Glomerular endothelial cell (primary cell): ENCODE data around the gene PPP1R3D. TPM values are rescaled to one million over a fixed set of nuclear protein-coding genes. Genes with fewer than 3 reads are reported as not detected.
"Not testable (repeated sequence)": the region's sequence is repeated elsewhere in the genome, so short reads cannot be mapped to it uniquely, and the experiment has no call there.

ENCODE experiments used
- DNase-seq: peaks from one replicate; pipeline ENCODE4 v3.0.0-alpha.2; 2011; ENCODE audit warnings: low read depth, low spot score; ENCODE audit errors: extremely low read depth
- total RNA-seq: library from RNA; depleted of rRNA; stranded (reverse); fragments of >200 nt; gene quantifications from 2 replicates; pipeline ENCODE4 v1.2.3, GENCODE V29; 2015

PPP1R3D gene, protein sequence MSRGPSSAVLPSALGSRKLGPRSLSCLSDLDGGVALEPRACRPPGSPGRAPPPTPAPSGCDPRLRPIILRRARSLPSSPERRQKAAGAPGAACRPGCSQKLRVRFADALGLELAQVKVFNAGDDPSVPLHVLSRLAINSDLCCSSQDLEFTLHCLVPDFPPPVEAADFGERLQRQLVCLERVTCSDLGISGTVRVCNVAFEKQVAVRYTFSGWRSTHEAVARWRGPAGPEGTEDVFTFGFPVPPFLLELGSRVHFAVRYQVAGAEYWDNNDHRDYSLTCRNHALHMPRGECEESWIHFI
- 5.4 and 5.7 TPM in 2 replicates for total RNA-seq

DNA sequence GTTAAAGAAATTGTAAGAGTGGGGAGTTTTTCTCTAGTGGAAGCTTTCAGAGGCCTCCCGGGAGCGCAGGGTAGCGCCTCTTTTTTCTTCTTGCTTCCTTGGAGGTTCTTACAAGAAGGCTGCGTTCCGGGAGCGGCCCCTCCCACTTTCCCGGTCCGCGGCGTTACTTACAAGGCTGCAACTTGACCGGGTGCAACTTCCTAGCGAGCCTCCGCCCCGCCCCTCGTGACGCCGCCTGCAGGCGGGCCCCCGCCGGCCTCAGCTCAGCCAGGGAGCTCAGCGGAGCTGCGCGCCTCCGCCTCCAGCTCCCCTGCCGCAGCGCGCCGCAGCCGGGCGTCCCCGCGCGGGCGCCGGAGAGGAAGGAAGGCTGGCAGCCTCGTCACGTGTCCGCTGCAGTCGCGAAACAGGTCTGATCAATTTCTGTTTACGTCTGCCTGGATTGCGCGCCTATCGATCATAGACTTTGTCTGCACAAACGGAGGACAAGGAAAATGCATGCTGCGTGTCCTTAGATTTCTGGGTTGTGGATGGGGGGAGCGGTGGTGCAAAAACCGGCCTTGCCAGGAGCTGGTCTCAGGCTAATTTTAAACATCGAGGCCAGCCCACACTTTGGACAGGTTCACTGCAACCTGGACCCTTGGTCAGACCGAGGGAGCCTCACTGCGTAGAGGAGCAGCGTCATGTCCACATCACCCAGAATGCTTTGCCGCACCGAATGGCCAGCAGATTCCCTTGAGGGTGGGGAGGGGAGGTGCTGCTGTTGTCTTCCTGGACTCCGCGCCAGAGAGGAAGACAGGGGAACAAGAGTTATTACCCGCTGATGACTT, at the start of gene PPP1R3D, which contains the start of gene FAM217B:
Gene PPP1R3D (minus strand): TSS at position 177 of the 827 bp plus-strand sequence. CDS start 374 bp downstream, outside the sequence.
Gene FAM217B (plus strand): TSS at position 261 of the 827 bp plus-strand sequence. CDS start 3,555 bp downstream, outside the sequence.
- DNase-seq, result peak; percentile 55

DNA sequence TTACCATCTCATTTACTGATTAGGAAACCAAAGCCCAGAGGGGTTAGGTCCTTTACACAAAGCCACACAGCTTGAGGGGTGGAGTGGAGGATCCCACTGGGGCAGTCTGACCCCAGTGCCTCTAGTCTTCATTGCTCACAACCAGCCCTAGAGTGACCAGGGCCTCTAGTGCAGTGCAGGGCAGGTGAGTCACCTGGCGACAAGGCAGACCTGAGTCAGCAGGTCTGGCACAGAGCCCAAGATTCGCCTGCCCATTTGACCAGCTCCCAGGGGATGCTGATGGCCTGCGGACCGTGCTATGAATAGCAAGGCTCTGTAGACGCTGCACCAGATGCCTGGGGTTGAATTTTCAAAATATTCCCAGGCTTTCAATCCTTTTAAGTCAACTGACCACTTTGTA, 48.0 kb upstream of the PPP1R3D start:
- no peak for DNase-seq

DNA sequence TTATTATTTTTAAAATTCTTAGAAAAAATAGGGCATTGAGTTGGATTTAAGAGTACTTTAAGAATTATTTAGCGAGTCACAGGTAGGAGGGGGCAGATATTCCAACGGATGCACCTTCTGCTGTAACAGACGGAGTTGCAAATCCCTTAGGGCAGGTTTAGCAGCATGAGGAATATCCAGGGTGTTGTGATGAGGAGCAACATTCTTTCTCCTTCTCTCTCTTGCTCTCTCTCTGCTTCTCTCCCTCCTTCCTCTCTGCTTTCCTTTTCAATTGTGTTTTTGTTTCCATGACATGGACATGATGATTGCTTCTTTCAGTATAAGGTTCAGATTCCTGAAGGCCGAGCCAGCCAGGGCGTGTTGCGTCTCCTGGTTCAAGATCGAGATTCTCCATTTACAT, 47.0 kb upstream of the PPP1R3D start:
- no peak for DNase-seq

DNA sequence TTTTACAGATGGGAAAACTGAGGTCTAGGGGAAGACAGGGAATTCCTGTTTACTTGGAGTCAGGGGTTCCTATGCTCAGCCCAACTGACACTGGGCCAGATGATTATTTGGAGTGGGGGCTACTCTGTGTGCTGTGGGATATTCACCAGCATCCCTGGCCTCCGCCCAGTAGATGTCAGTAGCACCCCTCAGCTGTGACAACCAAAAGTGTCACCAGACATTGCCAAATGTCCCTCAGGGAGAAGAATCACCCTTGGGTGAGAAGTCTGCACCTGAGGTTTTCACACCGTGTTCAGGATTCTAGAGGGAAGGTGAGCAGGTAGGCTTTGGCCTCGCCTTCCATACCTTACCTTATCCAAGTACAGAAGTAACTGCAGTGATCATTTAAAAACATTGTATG, 45.8 kb upstream of the PPP1R3D start:
- DNase-seq, result no peak

DNA sequence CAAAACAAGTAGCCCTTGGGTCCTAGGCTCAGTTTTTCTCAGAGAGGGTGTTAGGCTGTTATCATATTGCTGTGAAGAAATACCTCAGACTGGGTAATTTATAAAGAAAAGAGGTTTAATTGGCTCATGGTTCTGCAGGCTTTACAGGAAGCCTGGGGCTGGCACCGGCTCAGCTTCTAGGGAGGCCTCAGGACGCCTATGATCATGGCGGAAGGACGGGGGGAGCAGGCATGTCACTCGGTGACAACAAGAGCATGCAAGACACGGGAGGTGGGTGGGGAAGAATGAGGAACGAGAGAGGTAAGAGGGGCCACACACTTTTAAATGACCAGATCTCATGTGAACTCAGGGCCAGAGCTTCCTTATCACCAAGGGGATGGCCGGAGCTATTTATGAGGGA, 45.1 kb upstream of the PPP1R3D start:
- DNase-seq, result no peak

DNA sequence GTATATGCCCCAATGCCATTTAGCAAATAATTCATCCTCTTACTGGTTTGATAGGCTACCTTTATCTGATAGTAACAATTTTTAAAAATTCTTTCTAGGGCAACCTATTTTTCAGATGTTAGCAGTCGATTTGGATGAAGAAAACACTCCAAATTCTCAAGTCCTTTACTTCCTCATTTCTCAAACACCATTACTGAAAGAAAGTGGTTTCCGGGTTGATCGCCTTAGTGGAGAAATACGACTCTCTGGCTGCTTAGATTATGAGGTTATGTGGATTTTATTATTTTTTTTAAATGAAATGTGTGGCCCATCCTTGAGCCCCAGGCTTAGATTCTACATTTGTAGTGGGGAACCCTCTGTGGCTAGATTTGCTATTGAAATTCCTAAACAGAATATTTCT, 44.4 kb upstream of the PPP1R3D start:
- no peak for DNase-seq

DNA sequence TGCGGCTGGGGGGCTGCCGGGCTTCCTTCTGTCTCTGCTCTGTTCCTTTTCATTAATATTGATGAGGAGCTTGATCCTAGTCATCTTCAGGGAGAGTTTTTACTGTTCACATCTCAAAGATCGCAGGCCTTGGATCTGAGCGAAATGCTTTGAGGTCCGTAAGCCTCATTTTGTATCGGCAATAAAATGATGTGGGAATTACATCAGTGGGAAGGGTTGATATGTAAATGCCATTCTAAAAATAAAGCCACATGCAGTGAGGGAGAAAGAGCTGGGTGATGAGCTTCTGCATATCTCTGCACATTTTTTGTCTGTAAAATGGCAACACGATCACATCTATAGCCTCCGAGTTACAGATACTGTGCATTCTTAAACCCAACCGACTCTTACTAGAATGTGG, 43.0 kb upstream of the PPP1R3D start:
- no peak for DNase-seq

DNA sequence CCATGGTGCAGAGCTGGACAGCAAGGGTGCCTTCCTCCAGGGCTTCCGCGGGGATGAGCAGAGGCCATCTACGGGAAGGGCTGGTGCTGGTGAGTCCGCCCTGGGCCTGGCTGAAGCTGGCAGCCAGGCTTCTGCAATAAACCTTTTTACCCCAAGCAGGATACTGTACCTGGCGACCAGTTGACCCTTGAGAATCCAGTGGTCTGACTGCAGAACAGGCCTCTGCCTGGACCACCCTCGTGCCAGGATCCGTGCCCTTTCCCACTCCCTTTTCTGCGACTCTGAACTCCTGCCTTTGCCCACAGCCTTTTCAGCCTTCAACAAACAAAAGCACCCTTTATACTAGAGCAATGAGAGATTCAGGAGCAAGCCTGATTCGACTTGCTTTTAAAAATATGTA, 37.0 kb upstream of the PPP1R3D start:
- no peak for DNase-seq

DNA sequence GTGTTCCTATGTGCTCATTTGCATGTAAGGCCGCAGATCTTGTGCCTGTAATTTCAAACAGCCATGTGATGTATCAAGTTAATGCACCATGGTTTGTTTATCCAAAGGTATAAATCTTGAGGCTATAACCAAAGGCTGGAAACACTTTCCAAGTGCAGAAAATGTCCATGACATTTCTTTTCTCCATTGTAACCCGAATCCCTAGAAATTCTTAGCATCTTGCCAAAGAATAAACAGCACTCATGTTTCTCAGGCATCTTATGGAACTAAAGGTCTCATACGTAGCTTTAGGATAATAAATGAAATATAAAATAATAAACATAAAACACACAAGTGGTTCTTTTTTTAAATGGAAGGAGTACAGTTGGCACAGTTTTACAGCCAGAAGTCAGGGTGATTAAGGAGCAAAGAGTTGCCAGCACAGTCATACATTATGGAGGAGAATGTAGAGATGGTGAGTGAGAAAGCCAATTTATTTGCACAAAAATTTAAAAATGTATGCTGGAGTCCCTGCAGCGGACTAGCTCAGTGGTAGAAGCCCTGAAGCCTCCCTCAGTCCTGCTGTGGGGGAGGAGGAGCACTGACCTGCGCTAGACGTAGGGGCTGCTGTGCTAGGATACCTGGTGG, 36.2 kb upstream of the PPP1R3D start:
- DNase-seq, result no peak

DNA sequence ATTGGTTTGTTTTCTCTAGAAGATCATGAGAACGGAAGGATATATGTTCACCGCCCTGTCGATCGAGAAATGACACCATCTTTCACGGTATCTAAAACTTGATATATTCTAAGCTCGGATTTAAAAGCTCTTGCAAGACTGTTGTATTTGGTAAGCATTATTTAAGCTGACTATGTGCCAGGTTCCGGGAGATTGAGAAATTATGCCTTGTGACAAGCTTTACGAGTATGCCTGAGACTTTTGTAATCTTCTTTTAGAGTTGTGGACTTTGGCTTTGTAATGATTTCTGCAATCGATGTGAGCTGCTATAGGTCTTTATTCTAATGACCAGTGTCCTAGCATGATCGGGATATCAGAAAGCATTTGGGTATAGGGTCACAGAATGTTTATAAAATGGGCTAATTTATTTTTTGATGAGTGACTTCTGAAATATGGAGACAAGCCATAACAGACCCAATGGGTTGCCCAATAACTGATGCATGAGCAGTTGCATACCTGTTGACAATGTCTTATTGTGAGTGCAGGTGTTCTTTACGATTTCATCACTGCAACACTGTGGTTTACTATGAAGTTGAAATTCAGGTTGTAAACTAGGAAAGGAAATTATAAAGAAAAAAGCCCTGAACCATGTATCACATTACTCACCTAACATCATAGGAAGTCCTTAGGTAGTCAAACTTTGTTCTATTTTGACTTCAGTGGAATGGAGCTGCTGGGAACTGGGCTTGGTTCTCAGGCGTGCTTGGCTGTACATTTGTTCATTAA, 32.1 kb upstream of the PPP1R3D start:
- no peak for DNase-seq

DNA sequence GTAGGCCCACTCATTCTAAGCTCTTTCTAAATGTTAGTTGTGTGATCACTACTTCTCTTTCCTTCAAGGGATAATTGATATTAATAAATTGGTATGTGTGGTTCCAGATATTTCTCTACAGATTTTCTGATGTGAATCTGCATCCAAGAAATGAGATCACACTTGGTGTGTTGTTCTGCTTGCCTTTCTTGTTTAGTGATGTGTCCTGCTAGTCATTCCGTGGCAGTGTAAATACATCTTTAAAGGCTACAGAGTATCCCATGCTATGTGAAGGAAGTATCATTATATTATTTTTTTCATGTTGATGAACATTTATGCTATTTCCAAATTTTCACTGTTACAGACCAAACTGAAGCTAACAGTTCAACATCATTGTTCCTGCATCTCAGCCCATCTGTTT, 31.3 kb upstream of the PPP1R3D start:
- no peak for DNase-seq

DNA sequence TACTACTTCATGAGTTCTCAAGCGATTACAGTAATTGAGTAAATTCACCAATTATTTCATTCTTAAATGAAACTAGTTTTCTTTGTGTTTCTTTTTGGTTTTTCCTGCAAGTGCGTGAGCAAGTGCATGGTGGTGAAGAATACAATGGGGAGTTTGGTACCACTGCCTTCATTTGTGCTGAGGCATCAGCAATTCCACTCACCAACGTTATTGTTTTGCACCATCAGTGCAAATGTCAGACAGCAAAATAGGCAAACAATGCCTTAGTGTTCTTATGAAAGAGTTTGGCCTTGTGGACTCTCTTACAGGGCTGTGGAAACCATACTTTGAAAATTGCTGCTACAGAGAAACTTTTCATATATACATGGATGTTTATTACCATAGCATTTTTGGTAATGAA, 26.3 kb upstream of the PPP1R3D start:
- no peak for DNase-seq

DNA sequence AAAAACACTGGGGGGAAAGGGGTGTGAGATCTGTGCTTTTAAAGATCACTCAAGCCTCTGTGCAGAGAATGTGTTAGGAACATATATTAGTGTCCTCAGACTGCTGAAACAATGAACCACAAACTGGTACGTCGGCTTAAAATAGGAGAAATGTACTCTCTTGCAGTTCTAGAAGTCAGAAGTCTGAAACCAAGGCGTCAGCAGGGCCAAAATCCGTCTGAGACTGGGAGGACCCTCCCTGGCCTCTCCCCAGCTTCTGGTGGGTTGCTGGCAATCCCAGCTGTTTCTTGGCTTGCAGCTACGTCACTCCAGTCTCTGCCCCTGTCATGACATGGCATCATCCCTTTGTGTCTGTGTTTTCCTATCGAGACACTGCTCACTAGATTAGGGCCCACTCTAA, 22.1 kb upstream of the PPP1R3D start:
- DNase-seq, result no peak

DNA sequence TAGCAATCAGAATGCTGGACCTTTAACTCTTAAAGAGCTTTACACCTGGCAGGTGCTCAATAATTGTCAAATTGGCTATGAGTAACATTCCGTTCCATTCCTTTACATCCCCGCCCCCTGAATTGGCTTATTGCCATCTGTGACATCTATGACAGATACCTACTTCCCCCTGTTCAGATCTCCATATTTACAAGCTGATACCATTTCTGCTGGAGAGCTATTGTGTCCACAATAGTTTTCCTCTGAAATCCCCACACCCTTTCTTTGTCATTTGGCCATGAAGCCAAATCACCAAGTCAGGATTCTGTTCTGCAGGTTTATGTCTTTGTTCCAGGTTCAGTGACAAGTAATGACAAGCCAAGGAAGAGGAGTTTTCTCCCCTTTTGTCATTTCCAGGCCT, 21.3 kb upstream of the PPP1R3D start:
- DNase-seq, result no peak

DNA sequence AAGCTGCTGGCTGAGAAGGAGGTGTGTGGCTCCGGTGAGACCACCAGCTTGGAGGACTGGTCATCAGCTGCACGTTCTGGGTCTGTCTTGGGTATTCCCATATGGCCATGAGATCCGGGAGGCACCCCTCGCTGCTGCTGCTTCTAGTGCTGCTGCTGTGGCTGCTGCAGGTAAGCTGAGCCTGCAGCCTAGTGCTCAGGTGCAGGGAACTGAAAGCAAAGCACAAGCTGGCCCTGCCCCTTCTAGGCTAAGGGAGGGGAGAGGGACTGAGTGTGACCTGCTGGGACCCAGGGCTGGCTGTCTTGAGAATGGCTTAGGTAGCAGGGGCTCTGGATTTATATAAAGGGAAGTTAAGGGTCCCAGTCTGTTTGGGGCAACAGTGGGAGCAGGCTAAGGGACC, 18.5 kb upstream of the PPP1R3D start:
- no peak for DNase-seq

DNA sequence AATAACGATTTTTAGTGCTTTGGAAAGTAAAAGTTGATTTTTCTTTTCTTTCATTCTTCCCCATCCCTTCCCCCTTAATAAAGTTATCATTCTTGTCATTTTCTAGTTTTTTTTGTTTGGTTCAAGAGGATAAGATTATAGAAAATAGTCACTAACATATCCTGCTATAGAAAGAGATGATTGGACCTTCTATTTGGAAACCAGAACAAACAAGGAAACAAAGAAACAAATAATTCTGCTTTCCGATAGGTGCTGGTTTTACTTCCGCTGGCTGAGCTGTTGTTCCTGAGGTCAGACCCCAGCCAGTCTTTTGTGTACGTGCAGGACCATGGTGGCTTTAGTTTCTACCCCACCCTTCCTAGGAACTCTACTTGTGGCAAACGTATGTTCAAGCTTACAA, 18.0 kb upstream of the PPP1R3D start, which contains the start of gene CDH26:
Gene CDH26 (plus strand): TSS at position 301 of the 400 bp plus-strand sequence. CDS start 304 bp downstream, outside the sequence.
- no peak for DNase-seq

DNA sequence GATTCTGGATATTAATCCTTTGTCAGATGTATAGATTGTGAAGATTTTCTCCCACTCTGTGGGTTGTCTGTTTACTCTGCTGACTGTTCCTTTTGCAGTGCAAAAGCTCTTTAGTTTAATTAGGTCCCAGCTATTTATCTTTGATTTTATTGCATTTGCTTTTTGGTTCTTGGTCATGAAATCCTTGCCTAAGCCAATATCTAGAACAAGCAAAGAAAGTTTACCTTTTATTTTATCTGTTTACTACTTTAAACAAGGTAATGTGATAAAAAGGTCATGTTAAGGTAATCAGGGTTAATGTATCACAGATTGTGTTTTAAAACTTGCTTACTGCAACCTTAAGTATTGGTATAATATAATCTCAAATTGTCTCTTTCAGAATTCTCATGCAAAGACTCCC, 17.5 kb upstream of the PPP1R3D start:
- DNase-seq, result not testable (repeated sequence)

DNA sequence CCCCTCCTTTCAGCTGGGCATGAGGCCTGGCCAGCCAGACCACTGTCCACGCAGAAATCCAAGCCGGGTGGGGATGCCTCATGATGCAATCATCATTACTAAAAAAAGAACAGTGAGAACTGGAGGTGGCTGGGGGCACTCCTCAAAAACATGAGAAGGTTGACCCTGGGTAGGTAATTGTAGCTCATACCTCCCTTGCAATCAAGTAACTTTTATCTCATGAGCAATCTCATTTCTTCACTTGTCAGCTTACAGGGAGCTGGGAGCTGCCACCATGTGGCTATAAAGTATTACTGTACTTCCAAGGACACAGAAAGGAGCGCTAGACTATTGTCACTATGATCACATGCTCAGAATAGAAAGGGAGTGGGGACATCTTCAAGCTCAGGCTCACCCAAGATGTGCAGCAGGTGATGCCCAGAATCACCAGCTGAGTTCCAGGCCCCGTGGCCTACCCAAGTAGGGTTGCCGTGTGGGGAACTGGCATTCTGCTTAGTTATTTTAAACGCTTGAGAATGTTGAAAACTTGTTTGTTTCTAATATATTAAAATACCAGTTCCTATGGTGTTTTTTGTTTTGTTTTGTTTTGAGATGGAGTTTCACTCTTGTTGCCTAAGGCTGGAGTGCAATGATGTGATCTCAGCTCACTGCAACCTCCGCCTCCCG, 15.2 kb upstream of the PPP1R3D start:
- no peak for DNase-seq

DNA sequence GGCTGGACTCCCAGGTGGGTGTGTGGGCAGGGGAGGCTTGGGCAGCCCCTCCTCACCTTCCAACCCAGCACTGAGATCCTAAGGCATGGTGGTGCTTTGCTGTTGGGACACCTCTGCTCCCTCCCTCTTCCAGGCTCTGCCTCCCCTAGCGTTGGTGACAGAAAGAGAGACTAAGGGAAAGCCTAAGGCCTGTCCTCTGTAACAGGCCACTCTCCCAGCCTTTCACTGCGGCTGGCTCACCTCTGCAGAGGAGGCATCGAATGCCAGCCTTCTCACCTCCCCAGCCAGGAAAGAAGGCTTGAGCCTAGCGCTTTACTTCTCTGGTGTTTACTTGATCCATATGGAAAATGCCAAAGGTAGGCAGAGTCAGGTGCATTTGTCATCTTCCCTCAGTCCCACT, 14.6 kb upstream of the PPP1R3D start:
- DNase-seq, result no peak

DNA sequence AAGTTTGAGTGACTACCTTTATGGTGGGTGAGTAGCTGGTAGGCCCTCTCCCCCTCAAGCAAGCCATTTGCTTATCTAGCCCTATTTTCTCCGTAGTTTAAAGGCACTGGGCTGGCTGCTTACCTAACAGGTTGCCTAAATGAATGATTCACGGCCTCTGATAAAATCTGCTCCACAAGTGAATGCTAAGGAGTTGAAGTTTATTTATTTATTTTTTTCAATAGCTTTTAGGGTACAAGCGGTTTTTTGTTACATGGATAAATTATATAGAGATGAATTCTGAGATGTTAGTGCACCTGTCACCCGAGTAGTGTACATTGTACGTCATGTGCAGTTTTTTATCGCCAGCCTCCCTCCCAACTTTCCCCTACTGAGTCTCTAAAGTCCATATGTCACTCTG, 9.8 kb upstream of the PPP1R3D start:
- DNase-seq, result no peak
